ENCODE measurements around the gene MATR3. TPM values are rescaled to one million over a fixed set of nuclear protein-coding genes. Genes with fewer than 3 reads are reported as not detected.

The MATR3 gene
- total RNA-seq, 1 experiment from 2014 or later = 280 TPM

GRCh38 chr5:139285651-139286392, 7.7 kb upstream of the MATR3 start:
- DNase-seq = no peak
- no peaks in the 10 kb centered on the region for H3K27me3 ChIP-seq
- no peak overlapping the region for H3K4me3 ChIP-seq
- no peaks in the 10 kb centered on the region for H3K9me3 ChIP-seq
- peaks cover 61% of the 10 kb centered on the region for H3K36me3 ChIP-seq

DNA sequence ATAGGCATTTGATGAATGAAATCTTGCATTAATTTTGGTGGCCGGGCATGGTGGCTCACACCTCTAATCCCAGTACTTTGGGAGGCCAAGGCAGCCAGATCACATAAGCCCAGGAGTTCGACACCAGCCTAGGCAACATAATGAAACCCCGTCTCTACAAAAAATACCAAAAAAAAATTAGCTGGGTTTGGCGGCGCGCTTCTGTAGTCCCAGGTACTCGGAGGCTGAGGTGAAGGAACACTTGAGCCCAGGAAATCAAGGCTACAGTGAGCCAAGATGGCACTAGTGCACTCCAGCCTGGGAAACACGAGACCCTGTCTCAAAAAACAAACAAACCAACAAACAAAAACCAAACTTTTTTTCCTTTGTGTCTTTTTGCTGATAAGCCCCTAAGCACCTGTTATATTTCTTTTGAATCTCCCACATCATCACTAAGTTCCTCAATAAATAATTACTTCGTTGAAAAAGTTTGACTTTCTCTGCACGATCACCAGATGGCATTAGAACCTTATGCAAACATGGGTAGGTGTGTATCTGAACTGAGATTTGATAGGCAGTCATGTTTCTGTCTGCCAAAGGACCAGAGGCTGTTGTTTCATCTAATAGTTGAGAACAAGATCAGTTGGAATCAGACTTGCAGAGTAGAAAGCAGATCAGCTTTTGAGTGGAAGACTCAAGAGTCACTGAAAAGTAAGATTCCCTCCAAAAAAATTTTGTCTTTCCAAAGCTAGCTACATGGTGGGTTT, 5.5 kb upstream of the MATR3 start:
- no peak for DNase-seq
- no peaks in the 10 kb centered on the region for H3K27me3 ChIP-seq
- H3K9me3 ChIP-seq = no peaks in the 10 kb centered on the region
- H3K36me3 ChIP-seq = peaks cover 53% of the 10 kb centered on the region
- H3K4me3 ChIP-seq = no peak overlapping the region

DNA sequence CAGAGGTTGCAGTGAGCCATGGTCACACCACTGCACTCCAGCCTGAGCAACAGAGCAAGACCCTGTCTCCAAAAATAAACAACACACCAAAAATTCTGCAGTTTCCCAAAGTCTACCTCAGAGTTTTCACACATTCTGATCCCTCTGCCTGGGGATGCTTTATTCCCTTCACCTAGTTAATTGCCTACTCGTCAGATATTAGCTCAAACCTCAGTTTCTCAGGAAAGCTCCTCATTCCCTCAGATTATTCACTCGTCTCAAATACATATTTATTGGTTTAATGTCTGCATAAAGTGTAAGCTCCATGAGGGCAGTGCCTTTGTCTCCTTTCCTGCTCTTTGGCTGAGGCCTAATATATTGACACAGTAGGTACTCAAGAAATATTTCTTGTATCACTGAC, 2.5 kb upstream of the MATR3 start:
- Histone ChIP-seq H3K36me3 (peaks cover 50% of the 10 kb centered on the region), H3K4me3 (no peak overlapping the region), H3K27me3 (no peaks in the 10 kb centered on the region), H3K9me3 (no peaks in the 10 kb centered on the region)
- DNase-seq = no peak

DNA sequence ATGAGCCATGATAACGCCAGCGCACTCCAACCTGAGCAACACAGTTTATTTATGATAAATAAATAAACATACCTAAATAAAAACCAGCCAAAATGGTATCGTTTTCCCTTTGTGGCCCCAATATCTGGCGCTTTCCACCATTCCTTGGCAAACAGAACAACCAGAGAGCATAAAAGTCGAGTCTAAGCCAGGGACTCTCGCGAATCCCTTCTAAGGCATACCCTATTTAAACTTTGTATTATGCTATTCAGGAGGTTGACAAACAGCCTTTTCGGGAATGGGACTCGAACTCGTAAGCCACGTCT, 386 bp upstream of the MATR3 start:
- H3K27me3 ChIP-seq = no peaks in the 10 kb centered on the region

GRCh38 chr5:139294374-139295165, 1.0 kb downstream of the MATR3 start:
- DNase-seq = peak; percentile 87
- no peaks in the 10 kb centered on the region for H3K9me3 ChIP-seq
- H3K36me3 ChIP-seq = peaks cover 73% of the 10 kb centered on the region
- peak overlapping the region; percentile 99 for H3K4me3 ChIP-seq
- no peaks in the 10 kb centered on the region for H3K27me3 ChIP-seq

More for the DNA sequence above, 386 bp upstream of the MATR3 start:
- H3K36me3 ChIP-seq = peaks cover 60% of the 10 kb centered on the region
- no peak for DNase-seq
- peak overlapping the region; percentile 99 for H3K4me3 ChIP-seq
- no peaks in the 10 kb centered on the region for H3K9me3 ChIP-seq

DNA sequence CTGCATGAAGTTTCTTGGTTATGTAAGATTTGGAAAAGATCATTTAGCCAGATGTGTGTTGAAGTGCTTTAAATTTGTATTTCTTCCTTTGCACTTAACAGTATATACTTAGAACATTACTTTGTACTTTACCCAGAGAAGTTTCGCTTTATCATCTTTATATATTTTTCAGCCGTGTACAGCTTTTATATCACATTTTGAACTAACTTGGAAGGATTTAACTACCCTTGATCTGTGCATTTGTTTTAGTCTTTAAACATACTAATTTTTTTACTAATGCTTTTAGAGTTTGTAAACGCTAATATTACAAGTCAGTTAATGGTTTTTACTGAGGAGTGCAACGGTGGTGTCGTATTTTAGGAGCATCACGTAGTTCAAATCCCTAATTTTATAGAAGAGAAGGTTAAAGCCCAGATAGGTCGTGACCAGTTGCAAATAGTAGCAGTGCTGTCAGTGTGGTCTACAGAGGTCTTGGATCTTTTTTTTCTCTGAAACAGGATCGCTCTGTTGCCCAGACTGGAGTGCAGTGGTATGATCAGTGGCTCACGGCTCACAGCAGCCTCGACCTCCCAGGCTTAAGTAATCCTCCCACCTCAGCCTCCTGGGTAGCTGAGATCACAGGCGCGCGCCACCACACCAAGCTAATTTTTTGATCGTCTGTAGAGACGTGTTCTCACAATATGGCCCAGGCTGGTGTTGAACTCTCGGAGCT, 2.0 kb downstream of the MATR3 start:
- no peak for DNase-seq
- Histone ChIP-seq H3K36me3 (peaks cover 78% of the 10 kb centered on the region), H3K27me3 (no peaks in the 10 kb centered on the region), H3K4me3 (peak overlapping the region; percentile 99), H3K9me3 (no peaks in the 10 kb centered on the region)

GRCh38 chr5:139296198-139296597, 2.7 kb downstream of the MATR3 start:
- DNase-seq = no peak
- Histone ChIP-seq H3K4me3 (peak overlapping the region; percentile 99), H3K36me3 (peaks cover 79% of the 10 kb centered on the region)

GRCh38 chr5:139296862-139297326, 3.4 kb downstream of the MATR3 start:
- DNase-seq = no peak
- peaks cover 85% of the 10 kb centered on the region for H3K36me3 ChIP-seq
- no peak overlapping the region; the same call in 1 of the 2 replicates for H3K4me3 ChIP-seq
- H3K27me3 ChIP-seq = no peaks in the 10 kb centered on the region
- H3K9me3 ChIP-seq = no peaks in the 10 kb centered on the region

More at GRCh38 chr5:139296198-139296597, 2.7 kb downstream of the MATR3 start:
- H3K9me3 ChIP-seq = no peaks in the 10 kb centered on the region
- no peaks in the 10 kb centered on the region for H3K27me3 ChIP-seq

DNA sequence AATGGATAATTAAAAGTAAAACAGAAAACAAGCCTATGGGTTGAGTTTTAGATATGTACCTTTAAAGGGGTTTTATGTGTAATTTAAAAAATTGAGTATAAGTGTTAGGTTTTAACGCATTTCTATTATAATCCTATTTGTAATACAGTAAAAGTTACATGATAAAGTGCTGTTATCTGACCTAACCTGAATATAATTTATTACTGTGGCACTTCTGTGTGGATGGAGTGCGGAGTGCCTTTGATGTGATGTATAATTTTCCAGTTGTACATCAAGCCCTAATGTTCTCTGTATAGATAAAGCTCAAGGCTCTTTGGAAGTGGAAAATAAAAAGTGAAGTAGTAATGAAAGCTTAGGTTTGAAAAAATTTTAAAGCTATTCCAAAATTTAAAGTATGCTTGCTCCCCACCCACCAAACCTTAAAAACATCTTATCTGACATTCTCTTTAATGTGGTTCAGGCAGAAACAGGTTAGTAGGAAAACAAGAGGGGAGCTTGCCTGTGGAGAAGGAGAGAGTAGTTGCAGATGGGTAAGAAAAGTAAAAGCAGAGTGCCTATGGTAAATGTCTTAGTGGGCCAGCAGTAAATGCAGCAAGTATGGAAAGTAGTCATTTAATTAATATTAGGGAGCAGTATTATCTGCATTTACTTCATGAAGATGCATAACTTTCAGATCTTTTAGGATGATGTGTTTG, 4.0 kb downstream of the MATR3 start:
- no peaks in the 10 kb centered on the region for H3K27me3 ChIP-seq
- H3K36me3 ChIP-seq = peaks cover 84% of the 10 kb centered on the region
- H3K9me3 ChIP-seq = no peaks in the 10 kb centered on the region
- no peak overlapping the region for H3K4me3 ChIP-seq
- no peak for DNase-seq

- no peak overlapping the region for H3K4me3 ChIP-seq
- H3K9me3 ChIP-seq = no peaks in the 10 kb centered on the region
- no peak for DNase-seq
- peaks cover 82% of the 10 kb centered on the region for H3K36me3 ChIP-seq
- H3K27me3 ChIP-seq = no peaks in the 10 kb centered on the region
Observed at GRCh38 chr5:139298242-139298641, 4.7 kb downstream of the MATR3 start.

DNA sequence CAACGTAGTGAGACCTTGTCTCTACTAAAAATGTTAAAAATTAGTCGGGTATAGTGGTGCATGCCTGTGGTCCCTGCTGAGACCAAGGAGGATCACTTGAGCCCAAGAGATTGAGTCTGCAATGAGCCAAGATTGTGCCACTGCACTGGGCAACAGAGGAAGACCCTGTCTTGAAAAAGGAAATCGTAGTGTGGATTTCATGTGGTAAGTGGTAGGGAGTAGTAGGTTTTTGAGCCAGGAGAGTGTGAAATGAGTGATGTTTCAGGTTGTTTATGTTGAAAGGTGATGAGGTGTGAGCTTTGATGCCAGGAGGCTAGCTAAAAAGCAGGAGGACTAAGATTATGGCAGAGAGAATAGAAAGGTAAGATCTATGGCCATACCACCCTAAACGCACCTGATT, 5.9 kb downstream of the MATR3 start:
- no peaks in the 10 kb centered on the region for H3K27me3 ChIP-seq
- H3K36me3 ChIP-seq = peaks cover 74% of the 10 kb centered on the region
- no peak overlapping the region for H3K4me3 ChIP-seq
- no peaks in the 10 kb centered on the region for H3K9me3 ChIP-seq
- DNase-seq = no peak

- H3K9me3 ChIP-seq = no peaks in the 10 kb centered on the region
- H3K36me3 ChIP-seq = peaks cover 52% of the 10 kb centered on the region
- DNase-seq = no peak
- no peaks in the 10 kb centered on the region for H3K27me3 ChIP-seq
- H3K4me3 ChIP-seq = no peak overlapping the region
Observed at GRCh38 chr5:139301808-139302499, 8.4 kb downstream of the MATR3 start.

GRCh38 chr5:139304391-139305324, 11.1 kb downstream of the MATR3 start:
- Histone ChIP-seq H3K4me3 (no peak overlapping the region), H3K9me3 (no peaks in the 10 kb centered on the region), H3K36me3 (peaks cover 50% of the 10 kb centered on the region), H3K27me3 (no peaks in the 10 kb centered on the region)
- no peak for DNase-seq

DNA sequence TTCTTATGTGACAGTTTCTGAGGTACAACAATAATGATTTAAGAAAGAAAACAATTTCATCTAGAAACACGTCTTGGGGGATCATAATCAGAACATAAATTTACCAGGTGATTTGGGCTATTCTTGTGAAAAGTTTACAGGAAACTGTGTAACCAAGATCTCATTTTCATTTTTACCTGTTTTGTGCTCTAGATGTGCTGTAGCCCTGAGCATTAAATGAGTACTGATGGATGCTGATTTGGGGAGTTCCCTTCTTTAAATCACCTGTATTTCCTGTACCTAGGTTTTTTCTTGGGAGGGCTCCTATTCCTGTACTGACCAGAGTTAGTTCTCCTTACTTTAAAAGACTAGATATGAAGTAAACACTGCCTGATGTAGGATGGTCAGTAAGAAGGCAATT, 12.7 kb downstream of the MATR3 start:
- H3K27me3 ChIP-seq = no peaks in the 10 kb centered on the region
- H3K9me3 ChIP-seq = no peaks in the 10 kb centered on the region
- no peak for DNase-seq
- peaks cover 53% of the 10 kb centered on the region for H3K36me3 ChIP-seq
- H3K4me3 ChIP-seq = no peak overlapping the region
